GM21529 (cell line): ENCODE results near the gene VCY1B.
"Not testable (repeated sequence)": the region's sequence is repeated elsewhere in the genome, so short reads cannot be mapped to it uniquely, and the experiment has no call there.

Source experiments
- ATAC-seq: cut with Tn5 transposase; IDR thresholded peaks from one replicate; pipeline ENCODE4 v1.9.1; 2021; ENCODE audit not compliant: unreplicated experiment

VCY1B gene

GRCh38 chrY:14055927-14056326 is at the start of gene VCY1B:
Gene VCY1B (plus strand): TSS chrY:14056227. CDS start chrY:14056290, 63 bp downstream.
- not testable (repeated sequence) for ATAC-seq

DNA sequence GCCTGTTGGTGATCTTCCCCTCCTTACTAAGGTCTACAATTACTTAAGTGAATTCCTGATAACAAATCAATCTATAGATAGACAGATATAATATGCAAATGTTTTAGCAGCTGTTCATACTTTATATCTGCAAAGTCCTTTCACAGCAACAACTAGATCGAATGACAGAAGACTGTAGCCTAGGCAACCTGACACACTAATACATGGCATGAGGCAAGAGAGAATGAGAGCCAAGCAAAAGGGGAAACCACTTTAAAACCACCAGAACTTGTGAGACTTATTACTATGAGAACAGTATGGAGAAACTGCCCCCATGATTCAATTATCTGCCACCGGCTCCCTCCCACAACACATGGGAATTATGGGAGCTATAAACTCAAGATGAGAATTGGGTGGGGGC is 44.1 kb upstream of the VCY1B start:
- not testable (repeated sequence) for ATAC-seq

DNA sequence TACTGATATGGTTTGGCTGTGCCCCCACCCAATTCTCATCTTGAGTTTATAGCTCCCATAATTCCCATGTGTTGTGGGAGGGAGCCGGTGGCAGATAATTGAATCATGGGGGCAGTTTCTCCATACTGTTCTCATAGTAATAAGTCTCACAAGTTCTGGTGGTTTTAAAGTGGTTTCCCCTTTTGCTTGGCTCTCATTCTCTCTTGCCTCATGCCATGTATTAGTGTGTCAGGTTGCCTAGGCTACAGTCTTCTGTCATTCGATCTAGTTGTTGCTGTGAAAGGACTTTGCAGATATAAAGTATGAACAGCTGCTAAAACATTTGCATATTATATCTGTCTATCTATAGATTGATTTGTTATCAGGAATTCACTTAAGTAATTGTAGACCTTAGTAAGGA is 25.6 kb upstream of the VCY1B start:
- ATAC-seq, result not testable (repeated sequence)

DNA sequence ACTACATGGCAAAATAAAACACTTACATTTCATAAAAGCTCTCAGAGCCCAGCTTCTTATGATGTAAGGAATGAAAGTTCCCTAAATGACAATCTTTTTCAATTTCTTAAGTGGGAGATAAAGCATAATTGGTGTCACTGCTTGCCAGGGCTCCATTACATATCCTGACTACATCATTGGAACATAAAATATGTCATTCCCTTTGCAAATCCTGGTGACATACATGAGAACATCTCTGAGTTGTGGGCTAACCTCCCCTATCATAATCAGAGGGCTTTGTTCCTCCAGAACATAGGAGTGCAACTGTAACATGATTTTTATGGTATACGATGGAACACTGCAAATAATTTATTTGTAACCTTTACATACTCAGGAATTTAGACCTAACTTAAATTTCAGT is 29.9 kb downstream of the VCY1B start:
- no peak for ATAC-seq
